ENCODE measurements around the gene CD247.

DNA sequence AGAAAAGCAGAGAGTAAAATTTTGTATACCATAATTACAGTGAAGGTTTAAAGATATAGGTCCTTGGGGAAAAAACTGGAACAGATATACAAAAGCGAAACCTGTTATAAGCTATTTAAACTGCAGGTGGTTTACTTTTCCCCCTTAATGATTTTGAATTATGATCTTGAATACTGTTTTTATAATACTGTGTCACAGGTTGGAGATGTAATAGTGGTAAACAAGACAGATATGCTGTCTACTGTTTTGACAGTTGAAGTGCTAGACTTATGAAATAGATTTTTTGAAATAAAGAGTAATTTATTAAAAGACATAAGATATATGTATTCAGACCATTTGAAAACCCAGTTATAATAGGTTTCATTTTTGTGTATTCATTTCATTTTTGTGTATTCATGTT lies 129.4 kb downstream of the CD247 start:
- TF ChIP-seq PPARA (CRISPR knock-in tag; IDR thresholded peaks at IDR 0.05; ENCODE audit: borderline replicate concordance) (no peak), ZFP3 (CRISPR knock-in tag; IDR thresholded peaks at IDR 0.05) (no peak), TCF4 (CRISPR knock-in tag; IDR thresholded peaks at IDR 0.05; ENCODE audit: borderline replicate concordance) (no peak), ZNF70 (CRISPR knock-in tag; IDR thresholded peaks at IDR 0.05) (no peak), ZNF8 (CRISPR knock-in tag; IDR thresholded peaks at IDR 0.05) (no peak), ESRRG (CRISPR knock-in tag; IDR thresholded peaks at IDR 0.05) (no peak), RARB (CRISPR knock-in tag; IDR thresholded peaks at IDR 0.05) (no peak), ARNTL (CRISPR knock-in tag; IDR thresholded peaks at IDR 0.05; ENCODE audit: borderline replicate concordance, low read depth) (no peak), TOX (CRISPR knock-in tag; IDR thresholded peaks at IDR 0.05; ENCODE audit: borderline replicate concordance) (no peak), ISL1 (CRISPR knock-in tag; IDR thresholded peaks at IDR 0.05) (no peak)
- TF ChIP-seq, protein P1, sequence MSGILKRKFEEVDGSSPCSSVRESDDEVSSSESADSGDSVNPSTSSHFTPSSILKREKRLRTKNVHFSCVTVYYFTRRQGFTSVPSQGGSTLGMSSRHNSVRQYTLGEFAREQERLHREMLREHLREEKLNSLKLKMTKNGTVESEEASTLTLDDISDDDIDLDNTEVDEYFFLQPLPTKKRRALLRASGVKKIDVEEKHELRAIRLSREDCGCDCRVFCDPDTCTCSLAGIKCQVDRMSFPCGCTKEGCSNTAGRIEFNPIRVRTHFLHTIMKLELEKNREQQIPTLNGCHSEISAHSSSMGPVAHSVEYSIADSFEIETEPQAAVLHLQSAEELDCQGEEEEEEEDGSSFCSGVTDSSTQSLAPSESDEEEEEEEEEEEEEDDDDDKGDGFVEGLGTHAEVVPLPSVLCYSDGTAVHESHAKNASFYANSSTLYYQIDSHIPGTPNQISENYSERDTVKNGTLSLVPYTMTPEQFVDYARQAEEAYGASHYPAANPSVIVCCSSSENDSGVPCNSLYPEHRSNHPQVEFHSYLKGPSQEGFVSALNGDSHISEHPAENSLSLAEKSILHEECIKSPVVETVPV (CRISPR knock-in tag; IDR thresholded peaks at IDR 0.05): no peak
- TF ChIP-seq, protein P2, sequence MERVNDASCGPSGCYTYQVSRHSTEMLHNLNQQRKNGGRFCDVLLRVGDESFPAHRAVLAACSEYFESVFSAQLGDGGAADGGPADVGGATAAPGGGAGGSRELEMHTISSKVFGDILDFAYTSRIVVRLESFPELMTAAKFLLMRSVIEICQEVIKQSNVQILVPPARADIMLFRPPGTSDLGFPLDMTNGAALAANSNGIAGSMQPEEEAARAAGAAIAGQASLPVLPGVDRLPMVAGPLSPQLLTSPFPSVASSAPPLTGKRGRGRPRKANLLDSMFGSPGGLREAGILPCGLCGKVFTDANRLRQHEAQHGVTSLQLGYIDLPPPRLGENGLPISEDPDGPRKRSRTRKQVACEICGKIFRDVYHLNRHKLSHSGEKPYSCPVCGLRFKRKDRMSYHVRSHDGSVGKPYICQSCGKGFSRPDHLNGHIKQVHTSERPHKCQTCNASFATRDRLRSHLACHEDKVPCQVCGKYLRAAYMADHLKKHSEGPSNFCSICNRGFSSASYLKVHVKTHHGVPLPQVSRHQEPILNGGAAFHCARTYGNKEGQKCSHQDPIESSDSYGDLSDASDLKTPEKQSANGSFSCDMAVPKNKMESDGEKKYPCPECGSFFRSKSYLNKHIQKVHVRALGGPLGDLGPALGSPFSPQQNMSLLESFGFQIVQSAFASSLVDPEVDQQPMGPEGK (CRISPR knock-in tag; IDR thresholded peaks at IDR 0.05; ENCODE audit: borderline replicate concordance): no peak
- TF ChIP-seq, protein P3, sequence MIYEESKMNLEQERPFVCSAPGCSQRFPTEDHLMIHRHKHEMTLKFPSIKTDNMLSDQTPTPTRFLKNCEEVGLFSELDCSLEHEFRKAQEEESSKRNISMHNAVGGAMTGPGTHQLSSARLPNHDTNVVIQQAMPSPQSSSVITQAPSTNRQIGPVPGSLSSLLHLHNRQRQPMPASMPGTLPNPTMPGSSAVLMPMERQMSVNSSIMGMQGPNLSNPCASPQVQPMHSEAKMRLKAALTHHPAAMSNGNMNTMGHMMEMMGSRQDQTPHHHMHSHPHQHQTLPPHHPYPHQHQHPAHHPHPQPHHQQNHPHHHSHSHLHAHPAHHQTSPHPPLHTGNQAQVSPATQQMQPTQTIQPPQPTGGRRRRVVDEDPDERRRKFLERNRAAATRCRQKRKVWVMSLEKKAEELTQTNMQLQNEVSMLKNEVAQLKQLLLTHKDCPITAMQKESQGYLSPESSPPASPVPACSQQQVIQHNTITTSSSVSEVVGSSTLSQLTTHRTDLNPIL (CRISPR knock-in tag; IDR thresholded peaks at IDR 0.05; ENCODE audit: low read depth): no peak
- TF ChIP-seq, protein P4, sequence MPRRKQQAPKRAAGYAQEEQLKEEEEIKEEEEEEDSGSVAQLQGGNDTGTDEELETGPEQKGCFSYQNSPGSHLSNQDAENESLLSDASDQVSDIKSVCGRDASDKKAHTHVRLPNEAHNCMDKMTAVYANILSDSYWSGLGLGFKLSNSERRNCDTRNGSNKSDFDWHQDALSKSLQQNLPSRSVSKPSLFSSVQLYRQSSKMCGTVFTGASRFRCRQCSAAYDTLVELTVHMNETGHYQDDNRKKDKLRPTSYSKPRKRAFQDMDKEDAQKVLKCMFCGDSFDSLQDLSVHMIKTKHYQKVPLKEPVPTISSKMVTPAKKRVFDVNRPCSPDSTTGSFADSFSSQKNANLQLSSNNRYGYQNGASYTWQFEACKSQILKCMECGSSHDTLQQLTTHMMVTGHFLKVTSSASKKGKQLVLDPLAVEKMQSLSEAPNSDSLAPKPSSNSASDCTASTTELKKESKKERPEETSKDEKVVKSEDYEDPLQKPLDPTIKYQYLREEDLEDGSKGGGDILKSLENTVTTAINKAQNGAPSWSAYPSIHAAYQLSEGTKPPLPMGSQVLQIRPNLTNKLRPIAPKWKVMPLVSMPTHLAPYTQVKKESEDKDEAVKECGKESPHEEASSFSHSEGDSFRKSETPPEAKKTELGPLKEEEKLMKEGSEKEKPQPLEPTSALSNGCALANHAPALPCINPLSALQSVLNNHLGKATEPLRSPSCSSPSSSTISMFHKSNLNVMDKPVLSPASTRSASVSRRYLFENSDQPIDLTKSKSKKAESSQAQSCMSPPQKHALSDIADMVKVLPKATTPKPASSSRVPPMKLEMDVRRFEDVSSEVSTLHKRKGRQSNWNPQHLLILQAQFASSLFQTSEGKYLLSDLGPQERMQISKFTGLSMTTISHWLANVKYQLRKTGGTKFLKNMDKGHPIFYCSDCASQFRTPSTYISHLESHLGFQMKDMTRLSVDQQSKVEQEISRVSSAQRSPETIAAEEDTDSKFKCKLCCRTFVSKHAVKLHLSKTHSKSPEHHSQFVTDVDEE (CRISPR knock-in tag; IDR thresholded peaks at IDR 0.05): no peak
